OCI-LY3 (cell line): ENCODE data around the gene RAB38.
A peak's percentile ranks its signal among the peaks of the same experiment; 100 is the strongest.

Experiments
- CTCF ChIP-seq: fragments of 200-600, 300-600 bp; sonication (generic); IDR thresholded peaks from 2 replicates; pipeline ENCODE4 v1.5.1; 2014; ENCODE audit warnings: antibody characterized with exemption, low read length, low read depth
- EZH2phosphoT487 ChIP-seq: fragments of 200-600 bp; shearing (Covaris generic); IDR thresholded peaks from 2 replicates; pipeline ENCODE4 v1.6.1; 2018; ENCODE audit warnings: antibody characterized with exemption, mixed run types, low read depth

GRCh38 chr11:88103337-88104206, 71.7 kb downstream of the RAB38 start:
- peak; percentile 99 for TF ChIP-seq CTCF
- TF ChIP-seq EZH2phosphoT487 = no peak
